HG03575 (cell line): ENCODE results near the gene CNP.

Experiments
- ATAC-seq: cut with Tn5 transposase; IDR thresholded peaks from one replicate; pipeline ENCODE4 v1.9.1; 2021; ENCODE audit not compliant: unreplicated experiment, insufficient number of reproducible peaks, low FRiP score; ENCODE audit errors: extremely low read depth

Gene CNP

DNA sequence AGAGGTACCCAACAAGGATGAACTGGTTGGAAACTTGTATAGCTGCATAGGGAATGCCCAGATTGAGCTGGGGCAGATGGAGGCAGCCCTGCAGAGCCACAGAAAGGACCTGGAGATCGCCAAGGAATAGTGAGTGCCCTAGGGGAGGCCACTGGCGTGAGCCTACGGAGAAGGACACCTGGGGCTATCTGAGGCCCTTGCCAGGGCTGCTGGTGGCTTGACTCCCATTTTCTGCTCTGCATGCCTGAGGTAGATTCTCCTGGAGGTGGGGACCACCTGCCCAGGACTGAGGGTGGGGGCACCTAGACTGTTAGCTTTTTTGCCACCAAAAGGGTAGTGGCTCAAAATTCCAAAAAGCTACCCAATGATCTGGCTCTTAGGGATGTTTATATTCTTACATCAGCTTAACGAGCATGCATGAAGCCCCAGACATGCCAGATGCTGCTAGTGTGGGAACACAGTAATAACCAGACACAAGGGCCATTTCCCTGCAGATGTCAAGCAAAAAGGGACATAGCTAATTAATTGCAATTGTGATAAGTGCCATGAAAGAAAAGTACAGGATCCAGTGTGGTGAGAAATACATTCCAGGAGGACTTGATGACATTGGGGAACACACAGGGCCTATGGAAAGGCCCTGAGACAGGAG, 27.4 kb upstream of the CNP start:
- no peak for ATAC-seq

DNA sequence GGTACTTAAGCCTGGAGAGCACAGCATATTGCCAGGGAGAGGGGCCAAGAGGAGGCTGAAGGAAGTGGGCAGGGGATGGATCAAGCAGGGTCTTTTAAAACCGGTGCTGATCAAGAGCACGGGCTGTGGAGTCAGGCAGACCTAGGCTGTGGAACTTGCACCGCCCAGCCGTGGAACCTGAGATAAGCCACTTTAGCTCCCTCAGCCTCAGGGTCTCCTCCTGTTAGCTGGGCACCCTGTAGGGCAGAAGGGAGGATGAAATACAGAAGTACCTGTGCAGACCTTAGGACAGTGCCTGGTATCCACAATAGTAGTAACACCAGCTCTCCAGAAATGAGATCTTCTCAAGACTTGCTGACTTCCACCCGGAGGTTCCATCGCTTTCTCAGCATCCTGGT, 26.9 kb upstream of the CNP start:
- ATAC-seq: no peak

DNA sequence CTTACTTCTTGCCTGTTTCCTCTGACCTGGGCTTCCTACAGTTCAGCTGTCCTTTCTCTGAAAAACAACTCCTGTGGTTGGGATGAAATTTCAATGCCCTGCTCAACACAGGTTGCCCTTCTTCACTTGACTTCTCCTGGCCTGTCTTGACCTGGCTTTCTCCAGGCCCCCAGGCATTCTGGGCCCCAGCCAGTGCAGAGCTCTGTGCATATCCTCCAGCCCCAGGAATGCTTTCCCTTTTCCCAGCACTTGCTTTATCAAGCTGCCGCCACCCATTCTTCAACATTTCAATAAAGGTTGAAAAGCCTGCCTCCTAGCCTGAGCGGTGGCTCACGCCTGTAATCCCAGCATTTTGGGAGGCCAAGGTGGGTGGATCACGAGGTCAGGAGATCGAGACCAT, 25.4 kb upstream of the CNP start:
- no peak for ATAC-seq

DNA sequence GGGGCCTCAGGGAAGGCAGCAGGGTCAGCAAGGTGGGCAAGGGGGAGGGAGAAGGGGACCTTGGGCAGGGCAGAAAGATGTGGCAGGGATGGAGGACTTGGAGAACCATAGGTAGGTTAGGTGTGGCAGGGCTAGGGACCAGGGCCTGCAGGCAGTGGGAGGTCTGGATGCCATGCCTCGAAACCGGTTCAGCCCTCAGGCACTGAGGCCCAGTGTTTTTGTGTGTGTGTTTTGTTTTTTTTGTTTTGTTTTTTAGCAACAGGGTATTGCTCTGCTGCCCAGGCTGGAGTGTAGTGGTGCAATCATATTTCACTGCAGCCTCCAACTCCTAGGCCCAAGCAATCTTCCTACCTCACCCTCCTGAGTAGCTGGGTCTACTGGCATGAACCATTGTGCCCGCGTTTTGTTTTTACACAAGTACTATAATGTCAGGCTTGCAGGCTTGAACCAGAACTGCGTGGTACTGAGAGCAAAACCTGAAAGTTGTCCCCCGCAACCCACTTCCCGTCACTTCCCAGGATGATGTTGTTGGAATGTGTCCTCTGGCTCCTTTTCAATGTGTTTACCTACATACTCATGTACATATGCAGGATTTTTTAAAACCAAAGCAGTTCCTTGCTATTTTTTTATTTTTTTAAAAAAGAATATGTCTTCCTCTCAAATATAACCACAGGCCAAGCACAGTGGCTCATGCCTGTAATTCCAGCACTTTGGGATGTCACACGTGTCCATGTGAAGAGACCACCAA, 23.8 kb upstream of the CNP start:
- no peak for ATAC-seq

DNA sequence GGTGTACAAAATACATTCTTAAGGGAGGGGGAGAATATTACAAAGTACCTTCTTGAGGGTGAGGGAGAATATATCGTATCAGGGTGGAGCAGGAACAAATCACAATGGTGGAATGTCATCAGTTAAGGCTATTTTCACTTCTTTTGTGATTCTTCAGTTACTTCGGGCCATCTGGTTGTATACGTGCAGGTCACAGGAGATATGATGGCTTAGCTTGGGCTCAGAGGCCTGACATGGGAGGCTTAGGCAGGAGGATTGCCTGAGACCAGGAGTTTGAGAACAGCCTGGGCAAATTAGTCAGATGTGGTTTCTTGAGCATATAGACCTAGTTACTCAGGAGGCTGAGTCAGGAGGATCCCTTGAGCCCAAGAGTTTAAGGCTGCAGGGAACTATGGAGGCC, 23.1 kb upstream of the CNP start:
- ATAC-seq: no peak

DNA sequence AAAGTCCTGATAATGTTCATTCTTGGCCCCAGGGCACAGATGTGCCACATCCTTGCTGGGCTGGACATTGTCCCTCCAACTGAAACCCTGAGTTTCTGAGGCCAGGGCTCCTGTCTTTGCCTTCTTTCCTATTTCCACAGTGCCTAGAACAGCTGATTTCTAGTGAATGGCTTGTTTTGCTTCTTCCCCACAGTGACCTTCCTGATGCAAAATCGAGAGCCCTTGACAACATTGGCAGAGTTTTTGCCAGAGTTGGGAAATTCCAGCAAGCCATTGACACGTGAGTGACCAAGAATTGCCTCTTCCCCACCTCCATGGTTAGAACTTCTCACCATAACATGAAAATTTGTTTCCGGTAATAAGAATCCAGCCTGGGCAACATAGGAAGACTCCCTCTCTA, 21.7 kb upstream of the CNP start:
- no peak for ATAC-seq

DNA sequence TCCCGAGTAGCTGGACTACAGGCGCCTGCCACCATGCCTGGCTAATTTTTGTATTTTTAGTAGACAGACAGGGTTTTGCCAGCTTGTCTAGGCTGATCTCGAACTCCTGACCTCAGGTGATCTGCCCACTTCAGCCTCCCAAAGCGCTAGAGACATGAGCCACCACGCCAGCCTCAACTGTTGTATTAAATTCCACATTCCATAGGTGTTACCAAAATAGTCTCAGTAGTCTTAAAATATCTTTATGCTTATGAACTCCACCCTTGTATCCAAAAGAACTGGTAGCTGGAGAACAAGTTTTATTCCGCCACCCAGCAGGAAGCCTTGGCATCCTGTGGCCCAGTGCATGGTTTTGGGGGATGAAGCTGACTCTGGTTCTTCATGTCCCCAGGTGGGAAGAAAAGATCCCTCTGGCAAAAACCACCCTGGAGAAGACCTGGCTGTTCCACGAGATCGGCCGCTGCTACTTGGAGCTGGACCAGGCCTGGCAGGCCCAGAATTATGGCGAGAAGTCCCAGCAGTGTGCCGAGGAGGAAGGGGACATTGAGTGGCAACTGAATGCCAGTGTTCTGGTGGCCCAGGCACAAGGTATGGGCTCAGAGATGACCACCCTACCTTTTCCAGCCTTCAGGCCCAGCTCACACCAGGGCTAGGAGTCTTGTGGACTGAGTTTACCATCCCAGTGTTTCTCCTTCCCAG, 17.7 kb upstream of the CNP start:
- no peak for ATAC-seq

DNA sequence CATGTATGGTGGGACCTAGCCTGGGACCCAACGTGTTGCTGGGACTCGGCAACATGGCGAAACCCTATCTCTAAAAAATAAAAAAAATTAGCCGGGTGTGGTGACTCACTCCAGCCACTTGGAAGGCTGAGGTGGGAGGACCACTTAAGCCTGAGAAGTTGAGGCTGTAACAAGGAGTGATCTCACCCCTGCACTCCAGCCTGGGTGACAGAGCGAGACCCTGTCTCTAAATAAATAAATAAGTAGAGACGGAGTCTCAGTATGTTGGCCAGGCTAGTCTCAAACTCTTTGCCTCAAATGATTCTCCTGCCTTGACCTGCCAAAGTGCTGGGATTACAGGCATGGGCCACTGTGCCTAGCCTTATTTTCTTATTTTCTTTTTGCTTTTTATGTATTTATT, 10.1 kb upstream of the CNP start:
- ATAC-seq: no peak

DNA sequence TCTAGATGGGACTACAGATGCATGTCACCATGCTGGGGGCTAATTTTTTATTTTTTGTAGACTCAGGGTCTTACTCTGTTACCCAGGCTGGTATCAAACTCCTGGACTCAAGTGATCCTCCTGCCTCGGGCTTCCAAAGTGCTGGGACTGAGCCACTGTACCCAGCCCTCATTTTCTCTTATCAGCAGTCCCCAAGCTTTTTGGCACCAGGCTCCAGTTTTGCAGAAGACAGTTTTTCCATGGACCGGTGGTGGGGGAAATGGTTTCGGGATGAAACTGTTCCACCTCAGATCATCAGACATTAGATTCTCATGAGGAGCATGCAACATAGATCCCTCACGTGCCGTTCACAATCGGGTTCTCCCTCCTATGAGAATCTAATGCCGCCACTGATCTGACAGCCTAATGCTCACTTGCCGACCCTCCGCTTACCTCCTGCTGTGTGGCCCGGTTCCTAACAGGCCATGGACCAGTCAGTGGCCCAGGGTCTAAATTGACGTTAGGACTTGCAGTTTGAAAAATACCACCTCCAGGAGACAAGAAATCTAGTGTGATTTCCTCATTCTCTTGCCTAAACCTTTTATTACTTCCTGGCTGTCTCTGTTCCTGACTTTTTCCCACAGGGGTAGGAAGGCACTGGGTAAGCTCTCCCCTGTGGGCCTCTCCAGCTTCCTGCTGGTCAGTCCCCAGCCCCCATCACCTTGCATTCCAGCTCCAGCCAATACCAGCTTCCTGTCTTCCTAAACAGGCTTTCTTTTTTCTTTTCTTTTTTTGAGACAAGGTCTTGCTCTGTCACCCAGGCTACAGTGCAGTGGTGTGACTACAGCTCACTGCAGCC, 9.3 kb upstream of the CNP start:
- no peak for ATAC-seq

DNA sequence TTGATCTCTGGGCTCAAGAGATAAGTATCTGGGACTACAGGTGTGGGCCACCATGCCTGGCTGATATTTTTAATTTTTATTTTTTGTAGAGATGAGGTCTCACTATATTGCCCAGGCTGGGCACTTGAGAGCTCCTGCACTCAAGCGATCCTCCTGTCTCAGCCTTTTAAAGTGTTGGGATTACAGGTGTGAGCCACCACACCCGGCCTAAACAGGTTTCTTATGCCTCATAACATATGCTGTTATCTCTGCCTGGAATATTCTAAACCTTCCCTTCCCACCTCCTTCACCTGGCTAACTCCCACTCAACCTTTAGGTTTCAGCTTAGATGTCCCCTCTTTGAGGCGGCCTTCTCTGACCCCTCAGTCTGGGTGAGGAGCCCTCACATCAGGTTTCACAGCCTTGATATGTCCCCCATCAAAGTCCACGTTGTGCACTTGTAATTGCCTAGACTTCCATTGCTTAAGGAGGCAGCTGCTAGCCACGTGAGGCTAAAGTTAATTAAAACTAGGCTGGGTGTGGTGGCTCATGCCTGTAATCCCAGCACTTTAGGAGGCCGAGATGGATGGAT, 8.6 kb upstream of the CNP start:
- no peak for ATAC-seq

DNA sequence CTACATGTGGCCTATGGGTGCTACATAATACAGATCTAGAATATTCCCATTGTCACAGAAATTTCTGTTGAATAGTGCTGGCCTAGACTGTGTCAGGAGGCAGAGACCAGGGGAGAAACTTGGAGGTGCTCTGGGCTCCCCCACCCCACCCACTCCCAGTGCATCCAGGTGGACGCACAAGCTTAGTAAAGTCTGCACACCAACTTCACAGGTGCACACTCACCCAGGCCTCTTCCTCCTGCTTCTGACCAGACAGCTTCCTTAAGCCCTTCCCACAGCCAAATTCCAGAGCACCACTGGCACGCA, 7.6 kb upstream of the CNP start:
- ATAC-seq: no peak

DNA sequence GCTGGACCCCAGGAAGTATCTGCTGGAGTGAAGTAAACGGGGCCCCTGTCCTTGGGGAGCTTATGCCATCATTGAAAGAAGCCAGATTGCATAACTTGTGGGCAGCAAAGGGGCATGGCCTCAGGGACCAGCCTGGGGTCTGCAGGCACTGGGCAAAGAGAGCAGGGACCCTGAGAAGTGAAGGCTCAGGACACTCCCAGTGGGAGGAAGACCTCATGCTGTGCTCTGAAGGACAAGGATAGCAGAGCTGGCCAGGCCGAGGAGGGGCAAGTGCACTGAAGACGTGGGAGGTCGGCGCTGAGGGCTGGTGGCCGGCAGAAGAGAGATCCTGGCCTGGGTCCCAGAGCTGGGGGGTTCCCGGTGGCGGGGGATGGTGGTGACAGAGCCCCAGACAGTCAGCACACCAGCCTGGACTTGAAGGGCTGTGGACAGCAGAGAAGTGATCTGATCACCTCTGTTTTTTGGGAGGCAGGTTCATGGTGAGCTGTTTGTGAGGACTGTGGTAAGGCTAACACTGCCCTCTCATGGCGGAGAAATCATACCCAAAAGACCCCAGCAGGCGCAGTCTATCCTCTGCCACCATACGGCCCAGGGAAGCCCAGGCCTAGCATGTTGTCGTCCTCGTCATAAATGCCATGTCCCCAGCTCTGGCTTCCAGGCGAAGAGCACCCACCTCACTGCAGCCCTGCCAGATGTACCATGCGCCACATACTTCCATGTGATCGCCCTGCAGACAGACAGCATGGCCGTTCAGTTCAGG, 7.1 kb upstream of the CNP start:
- ATAC-seq: no peak

DNA sequence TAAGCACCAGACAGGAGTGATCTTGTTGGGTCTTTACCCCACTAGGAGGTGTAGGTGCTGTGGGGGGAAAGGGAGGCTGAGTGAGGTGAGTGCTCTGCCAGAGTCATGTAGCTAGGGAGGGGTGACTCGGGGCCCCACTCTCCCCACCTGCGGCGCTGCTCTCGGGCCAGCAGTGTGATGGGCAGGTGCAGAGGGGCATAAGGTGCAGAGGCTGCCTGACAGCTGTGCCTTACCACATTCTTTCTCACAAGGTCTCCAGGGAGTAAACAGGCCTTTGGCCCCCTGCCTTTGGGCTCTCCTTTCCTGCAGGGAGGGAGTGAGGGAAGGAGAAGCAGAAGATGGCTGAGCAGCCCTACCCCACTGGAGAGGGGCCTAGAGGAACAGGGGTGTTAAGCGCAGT, 4.5 kb upstream of the CNP start:
- no peak for ATAC-seq

DNA sequence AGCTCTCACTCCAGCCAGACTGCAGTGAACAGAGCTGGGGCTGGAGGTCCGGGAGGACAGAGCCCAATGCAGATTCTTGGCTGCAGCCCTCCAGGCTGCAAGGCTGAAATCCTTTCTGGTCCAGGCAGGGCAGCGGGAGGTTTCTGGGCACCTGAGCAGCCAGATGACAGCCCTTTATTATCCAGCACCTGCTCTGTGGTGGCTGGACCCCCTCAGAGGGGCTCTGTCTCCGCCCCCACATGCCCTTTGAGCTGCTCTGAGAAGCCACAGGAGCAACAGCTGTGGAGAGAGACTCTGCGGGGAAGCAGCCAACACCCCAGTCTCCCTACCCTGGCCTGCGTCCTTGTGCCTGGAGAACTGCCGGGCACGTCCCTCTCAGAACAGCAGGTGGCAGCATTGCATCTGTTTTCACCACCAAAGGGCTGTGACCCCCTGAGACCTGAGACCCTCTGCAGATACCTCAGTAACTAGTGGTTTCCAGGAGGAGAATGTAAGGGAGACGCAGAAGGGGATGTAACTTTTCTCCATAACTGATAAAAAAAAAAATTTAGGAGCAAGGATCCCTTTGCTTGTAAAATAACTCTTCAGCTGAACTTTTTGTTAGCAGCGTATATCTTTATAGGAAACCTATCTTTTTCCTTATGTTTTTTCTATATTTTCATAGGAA, 3.7 kb upstream of the CNP start:
- ATAC-seq: no peak

DNA sequence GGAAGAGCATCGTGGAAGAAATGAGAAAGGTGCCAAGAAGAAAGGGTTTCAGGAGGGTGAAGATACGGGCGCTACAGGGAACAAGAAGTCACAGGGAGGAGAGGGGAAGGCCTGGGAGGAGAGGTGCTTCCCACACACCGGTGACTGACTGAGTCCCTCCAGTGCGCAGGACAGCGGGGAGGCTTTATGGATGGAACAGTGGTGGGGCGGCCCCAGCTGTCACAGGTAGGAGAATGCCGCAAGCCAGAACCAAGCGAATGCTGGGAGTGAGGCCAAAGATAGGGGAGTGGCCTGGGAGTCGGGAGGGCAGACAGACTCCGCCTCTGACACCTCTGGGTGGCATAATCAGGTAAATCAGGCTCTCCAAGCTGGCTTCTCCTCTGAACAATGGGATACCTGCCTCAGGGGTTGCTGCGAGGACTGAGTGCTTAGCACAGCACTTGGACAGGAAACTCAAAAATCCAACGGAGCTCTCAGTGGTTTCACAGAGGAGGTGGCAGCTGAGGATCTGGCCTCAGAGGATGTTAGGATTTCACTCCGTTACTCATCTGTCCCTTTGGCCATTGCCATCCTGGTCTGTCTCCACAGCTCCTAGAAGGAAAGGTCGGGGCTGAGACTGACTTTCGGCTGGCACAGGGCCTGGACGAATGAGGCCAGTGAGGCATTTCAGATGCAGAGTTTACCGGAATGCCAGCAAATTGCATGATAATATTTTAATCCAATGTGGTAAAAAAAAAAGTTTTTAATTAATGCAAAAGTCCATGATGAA, 717 bp upstream of the CNP start:
- no peak for ATAC-seq

DNA sequence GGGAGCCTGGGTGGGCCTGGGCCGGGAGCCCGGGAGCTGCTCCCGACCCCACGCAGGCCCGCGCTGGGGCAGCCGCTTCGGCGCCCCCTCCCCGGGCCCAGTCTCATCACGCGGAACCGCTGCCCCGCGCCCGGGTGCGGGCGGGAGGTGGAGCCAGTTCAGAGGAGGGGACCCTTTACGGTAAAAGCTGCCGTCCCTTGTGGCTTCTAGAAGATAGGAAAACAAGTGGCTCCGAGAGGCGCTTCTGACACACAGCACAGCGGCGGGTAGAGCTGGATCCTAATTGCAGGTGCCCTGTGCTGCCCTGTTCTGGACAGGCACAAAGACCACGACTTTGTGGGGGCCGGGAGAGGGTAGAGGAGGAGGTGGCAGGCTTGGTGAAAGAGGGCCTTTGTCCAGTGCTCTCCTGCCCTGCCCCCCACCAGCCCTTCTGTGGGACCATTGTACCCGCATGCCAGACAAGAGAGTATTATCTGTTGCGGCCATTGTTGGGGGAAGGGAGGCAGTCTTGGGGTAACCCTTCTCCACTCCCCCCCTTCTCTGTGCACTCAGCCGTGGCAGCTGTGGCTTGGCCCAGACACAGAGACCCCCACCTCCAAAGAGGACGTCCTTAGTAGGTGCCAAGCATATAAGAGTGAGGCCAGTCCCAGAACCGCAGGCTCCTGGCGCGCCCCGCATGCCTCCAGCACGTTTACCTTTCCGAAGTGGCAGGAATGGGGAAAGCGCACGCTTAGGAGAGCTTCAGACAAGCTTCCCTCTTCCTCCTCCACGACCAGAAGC, 736 bp downstream of the CNP start:
- no peak for ATAC-seq
